HG03139 (cell line): ENCODE results near the gene DCST2.

Source experiments
- ATAC-seq: cut with Tn5 transposase; IDR thresholded peaks from one replicate; pipeline ENCODE4 v1.9.1; 2021; ENCODE audit not compliant: unreplicated experiment

Gene DCST2

DNA sequence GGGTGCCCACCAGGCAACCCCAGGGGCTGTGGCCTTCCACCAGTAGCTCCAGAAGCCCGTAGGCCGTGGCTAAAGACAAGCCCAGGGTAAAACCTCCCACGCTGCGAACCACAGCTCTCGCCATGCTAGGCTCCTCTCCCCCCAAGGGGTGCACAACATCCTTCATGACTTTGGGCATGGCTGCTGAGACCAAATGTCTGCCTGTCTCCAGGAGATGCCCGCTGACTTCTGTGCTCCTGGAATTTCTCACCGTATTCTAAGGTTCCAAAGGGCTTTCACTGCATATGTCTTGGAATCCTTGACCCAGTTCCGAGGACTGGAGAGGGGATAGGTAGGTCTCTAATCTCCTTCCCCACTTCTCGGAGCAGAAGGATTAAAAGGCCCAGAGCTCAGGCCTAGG, at the start of gene DCST2, which contains the start of gene DCST1:
DCST2 (minus strand) TSS at position 258 of the 400 bp plus-strand sequence; CDS start at position 178, 80 bp downstream.
DCST1 (plus strand) TSS at position 301 of the 400 bp plus-strand sequence. CDS start 213 bp downstream, outside the sequence.
- ATAC-seq: no peak

DNA sequence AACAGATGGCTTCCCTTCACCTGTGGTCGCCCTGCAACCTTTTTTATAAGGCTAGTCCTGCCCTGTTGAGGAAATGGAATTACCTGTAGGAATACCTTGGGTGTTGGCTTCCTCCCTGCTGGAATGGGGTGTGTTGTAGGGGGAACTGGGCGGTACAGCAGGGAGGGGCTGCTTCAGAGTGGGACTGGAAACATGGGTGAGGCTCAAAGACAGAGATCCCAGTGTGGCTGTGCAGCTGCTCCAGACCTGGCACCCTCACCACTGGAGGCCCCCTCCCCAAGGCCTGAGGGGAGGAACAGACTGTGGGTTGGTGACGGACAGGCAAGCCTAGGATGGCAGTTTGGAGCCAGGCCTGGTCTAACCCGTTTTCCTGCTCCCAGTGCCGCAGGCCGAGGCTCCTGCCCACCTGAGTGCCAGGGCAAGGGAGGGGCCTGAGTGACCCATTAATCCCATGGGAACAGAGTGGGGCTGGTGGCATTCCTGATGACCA, 49.5 kb upstream of the DCST2 start:
- no peak for ATAC-seq

GRCh38 chr1:155082301-155083051, 48.9 kb upstream of the DCST2 start:
- no peak for ATAC-seq

DNA sequence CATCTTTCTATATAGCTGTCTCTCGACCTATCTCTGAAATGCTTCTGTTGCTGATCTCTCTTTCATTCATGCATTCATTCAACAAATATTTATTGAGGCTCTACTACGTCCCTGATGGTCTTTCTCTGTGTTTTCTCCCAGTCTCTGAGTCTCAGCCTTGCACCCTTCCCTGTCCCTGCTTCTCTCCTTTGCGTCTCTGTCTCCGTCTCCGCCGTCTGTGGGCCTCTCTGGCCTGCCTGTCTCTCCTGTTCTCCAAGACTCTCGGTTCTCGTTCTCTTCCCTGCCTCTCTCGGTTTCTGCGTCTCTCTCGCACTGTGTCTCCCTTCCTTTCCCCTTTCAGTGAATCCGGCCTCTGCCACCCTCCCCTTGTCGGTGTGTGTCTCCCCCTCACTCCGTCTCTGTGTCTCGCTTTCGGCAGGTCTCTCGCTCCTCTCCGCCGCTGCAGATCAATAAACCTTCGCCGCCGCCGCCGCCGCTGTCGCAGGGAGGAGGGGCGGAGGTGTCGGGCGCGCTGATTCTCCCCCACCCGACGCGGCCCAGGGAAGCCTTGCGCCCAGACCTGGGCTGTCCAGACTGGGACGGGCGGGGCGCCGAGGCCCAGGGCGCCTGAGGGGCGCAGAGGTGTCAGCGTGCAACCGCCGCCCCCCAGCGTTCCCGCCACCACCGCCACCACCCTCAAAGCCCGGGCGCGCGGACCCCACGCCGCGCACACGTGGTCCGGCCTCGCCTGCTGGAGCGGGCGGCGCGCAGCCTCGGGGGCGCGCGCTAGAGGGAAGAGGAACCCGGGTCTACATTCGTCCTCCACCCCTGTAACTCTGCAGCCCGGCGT, 48.1 kb upstream of the DCST2 start:
- no peak for ATAC-seq

DNA sequence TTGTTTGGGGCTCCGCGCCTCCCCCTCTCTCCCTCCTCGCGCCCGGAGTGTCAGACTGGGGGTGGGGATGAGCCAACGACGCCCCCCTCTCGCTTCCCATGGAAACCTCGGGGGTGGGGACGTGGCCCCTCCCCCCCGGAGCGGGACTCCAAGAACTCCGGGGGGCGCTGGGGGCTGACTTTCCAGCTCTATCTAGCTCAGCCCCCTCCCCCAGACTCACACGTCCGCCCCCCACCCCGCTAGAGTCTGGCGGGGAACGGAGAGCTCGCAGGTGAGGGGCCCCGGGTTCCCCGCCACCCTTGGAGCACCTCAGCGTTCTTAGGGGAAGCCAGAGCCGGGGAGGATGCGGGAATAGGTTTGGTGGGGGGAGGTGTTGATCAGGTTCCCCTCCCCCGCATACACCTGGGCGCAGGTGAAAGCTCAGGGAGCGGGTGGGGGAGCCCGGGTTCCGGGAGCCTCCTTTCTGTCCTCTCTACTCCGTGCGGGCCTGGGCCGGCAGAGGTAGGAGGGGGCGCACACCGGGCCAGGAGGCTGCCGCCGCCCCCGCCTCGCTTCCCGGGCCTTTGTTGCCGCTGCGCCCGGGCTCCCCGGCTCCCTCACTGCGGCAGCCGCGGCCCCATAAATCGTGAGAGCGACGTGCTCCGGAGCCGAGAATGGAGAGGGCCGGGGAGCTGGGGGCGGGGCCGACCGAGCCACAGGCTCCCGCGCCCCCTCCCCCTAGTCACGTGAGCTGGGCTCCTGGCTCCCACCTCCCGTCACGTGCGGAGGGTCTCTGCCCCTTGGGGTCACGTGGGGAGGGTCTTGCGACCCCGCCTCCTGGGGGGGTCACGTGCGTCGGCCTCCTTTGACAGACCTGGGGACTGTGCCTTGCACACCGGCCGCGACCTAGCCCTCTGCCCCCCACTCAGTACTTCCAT, 47.0 kb upstream of the DCST2 start:
- ATAC-seq: no peak

GRCh38 chr1:155079487-155080311, 46.1 kb upstream of the DCST2 start:
- ATAC-seq: no peak

DNA sequence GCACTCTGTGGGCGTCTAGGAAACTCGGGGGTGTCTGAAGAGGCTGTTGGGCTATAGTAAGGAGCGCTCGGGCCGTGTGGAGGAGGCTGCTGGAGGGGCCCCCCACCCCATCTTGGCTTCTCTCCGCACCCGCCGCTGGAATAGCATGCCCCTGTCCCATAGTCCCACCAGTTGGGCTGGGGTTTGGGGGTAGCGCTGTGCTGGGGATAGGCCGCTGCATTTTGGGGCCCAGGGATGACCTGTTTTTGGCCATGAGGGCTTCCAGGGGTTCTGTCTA, 45.6 kb upstream of the DCST2 start:
- no peak for ATAC-seq

DNA sequence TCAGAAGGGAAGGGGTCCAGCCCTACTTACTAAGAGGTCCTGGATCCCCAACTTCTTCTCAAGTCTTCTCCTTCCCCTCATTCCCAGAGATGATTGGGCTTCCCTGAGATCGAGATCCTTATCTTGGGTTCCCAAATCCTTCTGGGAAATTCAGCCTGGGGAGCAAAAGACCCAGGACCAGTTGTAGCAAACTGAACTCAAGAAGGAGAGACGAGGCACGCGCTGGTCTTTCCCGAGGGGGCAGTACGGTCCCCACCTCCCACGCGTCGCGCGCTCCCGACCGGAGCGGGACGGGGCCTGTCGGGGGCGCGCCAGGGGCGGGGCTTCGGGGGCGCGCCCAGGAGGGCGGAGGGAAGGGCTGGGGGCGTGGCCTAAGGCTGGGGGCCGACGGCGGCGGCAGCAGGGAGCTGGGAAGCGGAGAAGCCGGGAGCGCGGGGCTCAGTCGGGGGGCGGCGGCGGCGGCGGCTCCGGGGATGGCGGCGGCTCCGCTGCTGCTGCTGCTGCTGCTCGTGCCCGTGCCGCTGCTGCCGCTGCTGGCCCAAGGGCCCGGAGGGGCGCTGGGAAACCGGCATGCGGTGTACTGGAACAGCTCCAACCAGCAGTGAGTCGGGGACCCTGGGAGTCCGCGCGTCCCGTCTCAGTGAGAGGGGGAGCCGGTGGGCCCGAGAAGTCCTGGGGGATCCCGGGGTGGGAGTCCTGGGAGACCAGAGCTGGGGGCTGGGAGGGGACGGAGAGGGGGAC, 45.1 kb upstream of the DCST2 start, which contains the start of gene EFNA3:
EFNA3 (plus strand) TSS at position 369 of the 741 bp plus-strand sequence; CDS start at position 474, 105 bp downstream.
- ATAC-seq: no peak

GRCh38 chr1:155077758-155078445, 44.3 kb upstream of the DCST2 start:
- ATAC-seq: no peak

GRCh38 chr1:155077346-155077745, 43.8 kb upstream of the DCST2 start:
- ATAC-seq: no peak

GRCh38 chr1:155076371-155076770, 42.8 kb upstream of the DCST2 start:
- no peak for ATAC-seq

- ATAC-seq: no peak
Measured at GRCh38 chr1:155075535-155075934, 42.0 kb upstream of the DCST2 start.

GRCh38 chr1:155073377-155074242, 40.0 kb upstream of the DCST2 start:
- no peak for ATAC-seq

DNA sequence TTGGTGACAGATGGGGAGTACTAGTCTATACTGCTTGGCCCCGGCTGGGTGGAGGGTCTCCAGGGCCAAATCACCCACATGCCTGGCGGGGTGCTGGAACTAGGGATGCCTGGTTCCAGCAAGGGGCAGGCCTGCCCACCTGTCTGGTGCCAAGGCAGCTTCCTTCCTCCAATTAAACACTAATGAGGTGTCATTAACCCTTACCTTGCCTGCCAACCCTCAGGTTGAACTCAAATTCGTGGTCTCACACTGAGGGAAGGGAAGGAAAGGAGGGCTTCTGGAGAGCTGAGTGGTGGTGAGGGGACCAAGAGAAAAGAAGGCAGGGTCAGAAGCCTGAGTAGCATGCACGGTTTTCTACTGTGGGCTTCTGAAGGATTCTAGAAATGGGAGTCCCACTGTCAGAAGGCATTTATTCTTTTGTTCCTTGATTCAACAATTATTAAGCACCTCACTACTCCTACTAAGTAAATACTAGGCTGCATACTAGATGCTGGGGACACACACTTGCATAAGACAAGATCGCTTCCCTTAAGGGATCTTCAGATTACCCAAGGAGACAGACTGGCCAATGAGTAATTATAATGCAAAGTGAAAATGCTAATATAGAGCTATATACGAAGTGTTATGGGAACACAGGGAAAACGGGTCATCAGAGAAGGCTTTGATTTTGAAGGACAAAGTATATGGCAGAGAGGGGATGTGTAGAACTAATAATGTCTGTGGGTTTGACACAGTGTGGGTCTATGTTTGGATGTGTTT, 39.1 kb upstream of the DCST2 start:
- no peak for ATAC-seq

GRCh38 chr1:155071701-155072100, 38.1 kb upstream of the DCST2 start:
- ATAC-seq: no peak

DNA sequence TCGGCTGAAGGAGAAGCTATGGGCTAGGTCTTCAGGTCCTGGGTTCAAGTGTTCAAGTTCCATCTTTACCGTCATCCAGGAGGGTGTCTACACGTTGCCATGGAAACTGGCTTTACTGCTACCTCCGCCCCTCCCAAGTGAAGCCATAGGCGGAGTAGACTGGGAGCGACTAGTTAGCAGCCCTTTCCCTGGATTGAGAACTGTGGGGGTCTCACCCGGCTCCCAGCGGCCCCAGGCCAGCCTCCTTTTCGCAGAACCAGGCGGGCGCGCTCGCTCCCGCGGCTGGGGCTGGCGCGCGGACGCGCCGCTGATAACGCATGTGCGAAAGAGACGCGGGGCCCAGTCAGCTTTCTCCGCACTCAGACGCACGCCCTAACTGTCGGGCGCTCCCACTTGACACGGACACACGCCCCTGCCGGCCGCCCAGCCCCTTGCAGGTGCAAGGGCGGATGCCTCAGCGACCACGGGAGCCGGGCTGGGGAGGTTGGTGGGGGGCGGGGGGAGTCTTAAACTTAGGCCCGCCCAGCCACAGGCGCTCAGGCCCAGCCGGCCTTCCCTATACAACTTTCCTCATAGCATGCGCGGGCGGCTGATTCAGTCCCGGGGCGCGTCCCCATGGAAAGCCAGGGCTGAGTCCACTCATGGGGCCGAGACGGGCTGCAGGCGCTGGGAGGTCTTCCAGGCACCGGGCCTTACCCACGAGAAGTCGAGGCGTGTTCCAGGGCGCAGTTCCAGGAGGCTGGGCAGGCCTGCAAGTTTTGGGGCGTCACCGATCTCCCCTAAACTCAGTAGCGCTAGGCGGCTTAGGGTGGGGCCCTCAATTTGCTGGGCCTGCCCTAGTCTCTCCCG, 37.4 kb upstream of the DCST2 start:
- no peak for ATAC-seq
